ENCODE data around the gene EVL.

- TF ChIP-seq, protein P1, sequence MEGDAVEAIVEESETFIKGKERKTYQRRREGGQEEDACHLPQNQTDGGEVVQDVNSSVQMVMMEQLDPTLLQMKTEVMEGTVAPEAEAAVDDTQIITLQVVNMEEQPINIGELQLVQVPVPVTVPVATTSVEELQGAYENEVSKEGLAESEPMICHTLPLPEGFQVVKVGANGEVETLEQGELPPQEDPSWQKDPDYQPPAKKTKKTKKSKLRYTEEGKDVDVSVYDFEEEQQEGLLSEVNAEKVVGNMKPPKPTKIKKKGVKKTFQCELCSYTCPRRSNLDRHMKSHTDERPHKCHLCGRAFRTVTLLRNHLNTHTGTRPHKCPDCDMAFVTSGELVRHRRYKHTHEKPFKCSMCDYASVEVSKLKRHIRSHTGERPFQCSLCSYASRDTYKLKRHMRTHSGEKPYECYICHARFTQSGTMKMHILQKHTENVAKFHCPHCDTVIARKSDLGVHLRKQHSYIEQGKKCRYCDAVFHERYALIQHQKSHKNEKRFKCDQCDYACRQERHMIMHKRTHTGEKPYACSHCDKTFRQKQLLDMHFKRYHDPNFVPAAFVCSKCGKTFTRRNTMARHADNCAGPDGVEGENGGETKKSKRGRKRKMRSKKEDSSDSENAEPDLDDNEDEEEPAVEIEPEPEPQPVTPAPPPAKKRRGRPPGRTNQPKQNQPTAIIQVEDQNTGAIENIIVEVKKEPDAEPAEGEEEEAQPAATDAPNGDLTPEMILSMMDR (IDR thresholded peaks at IDR 0.05): no peak
- TF ChIP-seq POLR2A (IDR thresholded peaks at IDR 0.05) (no peak), EP300 (IDR thresholded peaks at IDR 0.05) (no peak)
These were observed 32.5 kb upstream of the EVL start for GRCh38 chr14:100032738-100033137.
